ENCODE results near the gene PRICKLE1. TPM values are rescaled to one million over a fixed set of nuclear protein-coding genes. Genes with fewer than 3 reads are reported as not detected.

Gene PRICKLE1
- total RNA-seq, 2 experiments from 2014 or later: 0.19 TPM; not detected in 1

DNA sequence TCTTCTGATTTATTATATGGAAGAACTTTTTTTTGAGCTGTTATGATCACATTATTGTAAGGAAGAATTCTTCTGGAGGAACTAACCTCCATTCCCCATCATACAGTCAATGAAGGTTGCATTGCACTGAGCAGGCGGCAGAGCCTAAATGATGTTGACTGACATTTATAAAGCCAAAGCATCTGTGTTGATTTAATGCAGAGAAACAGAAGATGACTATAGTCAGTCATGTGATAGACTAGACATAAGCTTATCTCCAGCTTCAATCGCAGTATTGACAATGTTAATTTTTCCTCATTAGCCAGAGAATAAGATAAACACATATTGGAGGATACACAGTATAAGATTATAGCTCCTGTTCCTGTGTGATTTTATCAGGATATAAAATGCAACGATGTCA lies 82.0 kb downstream of the PRICKLE1 start:
- Histone ChIP-seq H3K4me1 (ENCODE audit: insufficient read depth, low read length, poor library complexity, severe bottlenecking) (no peaks in the 10 kb centered on the region), H4K20me1 (ENCODE audit: insufficient read depth, low read length) (no peaks in the 10 kb centered on the region), H3K4me3 (ENCODE audit: low read depth, low read length, poor library complexity, severe bottlenecking) (no peak overlapping the region), H3K36me3 (ENCODE audit: insufficient read depth, low read length) (no peaks in the 10 kb centered on the region), H3K9me3 (ENCODE audit: low read length) (no peaks in the 10 kb centered on the region), H3K4me2 (ENCODE audit: low read length) (no peak overlapping the region), H3K79me2 (ENCODE audit: insufficient read depth, low read depth, low read length) (no peaks in the 10 kb centered on the region), H3K27ac (ENCODE audit: low read depth, low read length, poor library complexity, severe bottlenecking) (no peak overlapping the region), H3K9me2 (ENCODE audit: insufficient read depth, low read length) (no peaks in the 10 kb centered on the region), H2AFZ (ENCODE audit: low read length) (no peak overlapping the region)
- POLR2A ChIA-PET: interaction anchor here (0.7 kb wide), 1 partner anchor 600 kb away, joined by 3 read pairs; no protein-coding TSS in a partner anchor
- TF ChIP-seq, protein P1, sequence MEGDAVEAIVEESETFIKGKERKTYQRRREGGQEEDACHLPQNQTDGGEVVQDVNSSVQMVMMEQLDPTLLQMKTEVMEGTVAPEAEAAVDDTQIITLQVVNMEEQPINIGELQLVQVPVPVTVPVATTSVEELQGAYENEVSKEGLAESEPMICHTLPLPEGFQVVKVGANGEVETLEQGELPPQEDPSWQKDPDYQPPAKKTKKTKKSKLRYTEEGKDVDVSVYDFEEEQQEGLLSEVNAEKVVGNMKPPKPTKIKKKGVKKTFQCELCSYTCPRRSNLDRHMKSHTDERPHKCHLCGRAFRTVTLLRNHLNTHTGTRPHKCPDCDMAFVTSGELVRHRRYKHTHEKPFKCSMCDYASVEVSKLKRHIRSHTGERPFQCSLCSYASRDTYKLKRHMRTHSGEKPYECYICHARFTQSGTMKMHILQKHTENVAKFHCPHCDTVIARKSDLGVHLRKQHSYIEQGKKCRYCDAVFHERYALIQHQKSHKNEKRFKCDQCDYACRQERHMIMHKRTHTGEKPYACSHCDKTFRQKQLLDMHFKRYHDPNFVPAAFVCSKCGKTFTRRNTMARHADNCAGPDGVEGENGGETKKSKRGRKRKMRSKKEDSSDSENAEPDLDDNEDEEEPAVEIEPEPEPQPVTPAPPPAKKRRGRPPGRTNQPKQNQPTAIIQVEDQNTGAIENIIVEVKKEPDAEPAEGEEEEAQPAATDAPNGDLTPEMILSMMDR (conservative IDR thresholded peaks at IDR 0.05; ENCODE audit: low read length): no peak
- TF ChIP-seq EZH2phosphoT487 (IDR thresholded peaks at IDR 0.05; ENCODE audit: borderline replicate concordance, low read depth, low read length): no peak
- intact Hi-C loops (cut with micrococcal nuclease; ENCODE audit: unreplicated experiment): no loop called here
- no peak for DNase-seq (ENCODE audit: low spot score)
- no TSS peak for BruUV-seq (replicated peaks)
- CTCF ChIA-PET (ENCODE audit: unreplicated experiment): no interaction called here

DNA sequence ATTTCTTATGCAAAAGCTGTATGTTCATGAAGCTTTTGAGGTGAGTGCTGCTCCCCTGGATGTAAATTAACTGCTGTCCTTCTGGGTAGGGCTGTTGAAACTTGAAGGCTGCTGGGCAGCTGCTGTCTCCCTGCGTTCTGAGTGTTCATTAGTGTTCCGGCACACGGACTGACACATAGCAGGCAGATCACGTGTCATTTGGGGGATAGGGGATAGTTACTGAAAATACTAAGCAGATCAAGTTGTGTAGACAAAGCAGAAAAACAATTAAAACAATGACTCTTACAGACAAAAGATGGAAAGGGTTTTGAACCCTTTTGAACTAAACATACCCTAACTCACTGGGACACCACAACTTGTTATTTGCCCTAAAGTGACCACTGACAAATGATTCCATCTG lies 82.5 kb downstream of the PRICKLE1 start:
- no peak overlapping the region for H3K4me3 ChIP-seq (ENCODE audit: low read depth, low read length, poor library complexity, severe bottlenecking)
- no peaks in the 10 kb centered on the region for H3K9me3 ChIP-seq (ENCODE audit: low read length)
- no peak for DNase-seq (ENCODE audit: low spot score)
- ChIA-PET POLR2A (interaction anchor here (0.7 kb wide), 2 partner anchors 599 to 1254 kb away, joined by 3 read pairs; no protein-coding TSS in a partner anchor), CTCF (ENCODE audit: unreplicated experiment) (no interaction called here)
- no peaks in the 10 kb centered on the region for H3K4me1 ChIP-seq (ENCODE audit: insufficient read depth, low read length, poor library complexity, severe bottlenecking)
- TF ChIP-seq EZH2phosphoT487 (IDR thresholded peaks at IDR 0.05; ENCODE audit: borderline replicate concordance, low read depth, low read length): no peak
- TF ChIP-seq, protein P1 (conservative IDR thresholded peaks at IDR 0.05; ENCODE audit: low read length): no peak
- H3K27ac ChIP-seq (ENCODE audit: low read depth, low read length, poor library complexity, severe bottlenecking): no peak overlapping the region
- H3K4me2 ChIP-seq (ENCODE audit: low read length): no peak overlapping the region
- H3K36me3 ChIP-seq (ENCODE audit: insufficient read depth, low read length): no peaks in the 10 kb centered on the region
- H2AFZ ChIP-seq (ENCODE audit: low read length): no peak overlapping the region
- H4K20me1 ChIP-seq (ENCODE audit: insufficient read depth, low read length): no peaks in the 10 kb centered on the region
- no peaks in the 10 kb centered on the region for H3K9me2 ChIP-seq (ENCODE audit: insufficient read depth, low read length)
- H3K79me2 ChIP-seq (ENCODE audit: insufficient read depth, low read depth, low read length): no peaks in the 10 kb centered on the region
- BruUV-seq (replicated peaks): no TSS peak
- intact Hi-C loops (cut with micrococcal nuclease; ENCODE audit: unreplicated experiment): no loop called here

DNA sequence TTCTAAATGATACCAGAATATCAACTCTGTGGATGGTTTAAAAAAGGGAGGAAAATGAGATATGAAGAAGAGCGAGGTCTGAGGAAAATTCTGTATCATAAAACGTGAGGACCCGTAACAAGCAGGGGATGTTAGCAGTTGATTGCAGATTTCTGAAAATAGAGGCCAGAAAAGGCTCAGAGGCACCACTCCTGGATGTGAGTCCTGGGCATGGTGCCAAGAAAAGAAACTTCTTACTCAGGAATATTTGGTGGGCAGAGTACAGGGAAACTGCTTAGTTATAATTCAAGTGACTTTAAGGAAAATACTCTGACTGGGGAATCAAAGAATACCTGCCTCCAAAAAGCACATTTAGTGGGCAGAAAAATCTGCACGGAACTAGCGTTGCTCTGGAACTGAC lies 85.5 kb downstream of the PRICKLE1 start:
- POLR2A ChIA-PET: interaction anchor here (0.6 kb wide), 1 partner anchor 25 kb away, joined by 3 read pairs; no protein-coding TSS in a partner anchor
- no peak overlapping the region for H3K4me3 ChIP-seq (ENCODE audit: low read depth, low read length, poor library complexity, severe bottlenecking)
- H4K20me1 ChIP-seq (ENCODE audit: insufficient read depth, low read length): no peaks in the 10 kb centered on the region
- TF ChIP-seq EZH2phosphoT487 (IDR thresholded peaks at IDR 0.05; ENCODE audit: borderline replicate concordance, low read depth, low read length): no peak
- TF ChIP-seq, protein P1 (conservative IDR thresholded peaks at IDR 0.05; ENCODE audit: low read length): no peak
- no peaks in the 10 kb centered on the region for H3K9me2 ChIP-seq (ENCODE audit: insufficient read depth, low read length)
- BruUV-seq (replicated peaks): no TSS peak
- H3K27ac ChIP-seq (ENCODE audit: low read depth, low read length, poor library complexity, severe bottlenecking): no peak overlapping the region
- no peaks in the 10 kb centered on the region for H3K79me2 ChIP-seq (ENCODE audit: insufficient read depth, low read depth, low read length)
- H3K4me2 ChIP-seq (ENCODE audit: low read length): no peak overlapping the region
- no peaks in the 10 kb centered on the region for H3K36me3 ChIP-seq (ENCODE audit: insufficient read depth, low read length)
- CTCF ChIA-PET (ENCODE audit: unreplicated experiment): no interaction called here
- no peak for DNase-seq (ENCODE audit: low spot score)
- intact Hi-C loops (cut with micrococcal nuclease; ENCODE audit: unreplicated experiment): no loop called here
- no peak overlapping the region for H2AFZ ChIP-seq (ENCODE audit: low read length)
- no peaks in the 10 kb centered on the region for H3K9me3 ChIP-seq (ENCODE audit: low read length)
- no peaks in the 10 kb centered on the region for H3K4me1 ChIP-seq (ENCODE audit: insufficient read depth, low read length, poor library complexity, severe bottlenecking)
